HCT116 (cell line): ENCODE measurements around the gene SRGAP3.

Experiments used
- CTCF ChIP-seq, 3 experiments: fragments of 200-600 bp in 1 of 3; sonication (generic) in 1 of 3; IDR thresholded peaks in 2 of 3; conservative IDR thresholded peaks in 1 of 3; 2 replicates each; pipeline ENCODE4 v1.5.1; 2012 to 2017; ENCODE audit warnings: low read depth in 2 of 3, low read length in 2 of 3, antibody characterized with exemption in 1 of 3, borderline replicate concordance in 1 of 3, control low read depth in 1 of 3, mild to moderate bottlenecking in 1 of 3, mixed read lengths in 1 of 3, mixed run types in 1 of 3, moderate library complexity in 1 of 3; ENCODE audit not compliant: insufficient read depth in 1 of 3
- EGR1 ChIP-seq: IDR thresholded peaks from 2 replicates; pipeline ENCODE4 v1.6.1; 2012; ENCODE audit warnings: low read depth
- EZH2 ChIP-seq: fragments of 200-600 bp; sonication (generic); IDR thresholded peaks from 2 replicates; pipeline ENCODE4 v1.6.1; 2017; ENCODE audit warnings: antibody characterized with exemption, mixed run types
- EZH2phosphoT487 ChIP-seq: fragments of 200-600 bp; IDR thresholded peaks from 2 replicates; pipeline ENCODE4 v1.6.1; 2018; ENCODE audit warnings: antibody characterized with exemption, borderline replicate concordance
- JUND ChIP-seq: IDR thresholded peaks from 2 replicates; pipeline ENCODE4 v1.6.1; 2012
- POLR2A ChIP-seq: IDR thresholded peaks from 2 replicates; pipeline ENCODE4 v1.7.0; 2011; ENCODE audit warnings: borderline replicate concordance; ENCODE audit not compliant: insufficient read depth, insufficient read length; ENCODE audit errors: extremely low read depth
- POLR2AphosphoS5 ChIP-seq: IDR thresholded peaks from 2 replicates; pipeline ENCODE4 v1.6.1; 2011; ENCODE audit warnings: mild to moderate bottlenecking, low read depth, low read length, moderate library complexity
- RAD21 ChIP-seq: IDR thresholded peaks from 2 replicates; pipeline ENCODE4 v1.6.1; 2012; ENCODE audit warnings: low read depth, mild to moderate bottlenecking
- REST ChIP-seq: IDR thresholded peaks from 2 replicates; pipeline ENCODE4 v1.6.1; 2012; ENCODE audit warnings: low read depth
- SIN3A ChIP-seq: IDR thresholded peaks from 2 replicates; pipeline ENCODE4 v1.6.1; 2012; ENCODE audit warnings: low read depth
- SRF ChIP-seq: IDR thresholded peaks from 2 replicates; pipeline ENCODE4 v1.6.1; 2012; ENCODE audit warnings: low read depth

- TF ChIP-seq EZH2 = no peak
- peak in 2 of 3 experiments; percentile 0 to 16; a peak in 1 of 6 replicates for TF ChIP-seq CTCF (IDR thresholded peaks at IDR 0.05 in 2 of 3, conservative IDR thresholded peaks at IDR 0.05 in 1 of 3; ENCODE audit: borderline replicate concordance in 1 of 3, insufficient read depth in 1 of 3, low read depth in 2 of 3, low read length in 2 of 3)
- no peak for TF ChIP-seq POLR2A
- no peak for TF ChIP-seq REST
- no peak for TF ChIP-seq EZH2phosphoT487
- TF ChIP-seq POLR2AphosphoS5 = no peak
- TF ChIP-seq EGR1 = no peak
- TF ChIP-seq RAD21 = no peak
- no peak for TF ChIP-seq SRF
- no peak for TF ChIP-seq JUND
- TF ChIP-seq SIN3A = no peak
These were observed 147.0 kb downstream of the SRGAP3 start for GRCh38 chr3:9102240-9102981.
